ENCODE measurements around the gene MED12L.
"Not testable (repeated sequence)": the region's sequence is repeated elsewhere in the genome, so short reads cannot be mapped to it uniquely, and the experiment has no call there.

The MED12L gene

GRCh38 chr3:151155409-151156128 lies 70.1 kb downstream of the MED12L start:
- DNase-seq (ENCODE audit: low read depth, low spot score): no peak
- Histone ChIP-seq H3K27me3 (ENCODE audit: control insufficient read depth, insufficient read depth, low read length) (no peaks in the 10 kb centered on the region), H3K4me1 (ENCODE audit: control insufficient read depth, insufficient read depth, low read length) (no peaks in the 10 kb centered on the region), H3K27ac (ENCODE audit: low read length) (no peak overlapping the region), H3K4me3 (ENCODE audit: low read length) (no peak overlapping the region), H3K9me3 (ENCODE audit: control insufficient read depth, insufficient read depth, low read length) (no peaks in the 10 kb centered on the region), H3K36me3 (ENCODE audit: control insufficient read depth, insufficient read depth, low read length) (no peaks in the 10 kb centered on the region; the same call in 1 of the 2 replicates)
- no CpG with 5 or more reads among the region's 8 CpGs for WGBS (ENCODE audit: insufficient coverage, insufficient read length)

GRCh38 chr3:151156618-151157216 lies 71.3 kb downstream of the MED12L start:
- Histone ChIP-seq H3K27me3 (ENCODE audit: control insufficient read depth, insufficient read depth, low read length) (no peaks in the 10 kb centered on the region), H3K36me3 (ENCODE audit: control insufficient read depth, insufficient read depth, low read length) (no peaks in the 10 kb centered on the region; the same call in 1 of the 2 replicates), H3K4me3 (ENCODE audit: low read length) (no peak overlapping the region), H3K9me3 (ENCODE audit: control insufficient read depth, insufficient read depth, low read length) (no peaks in the 10 kb centered on the region), H3K4me1 (ENCODE audit: control insufficient read depth, insufficient read depth, low read length) (no peaks in the 10 kb centered on the region), H3K27ac (ENCODE audit: low read length) (no peak overlapping the region)
- WGBS (ENCODE audit: insufficient coverage, insufficient read length): 100% methylated on average over 1 of the region's 3 CpGs
- DNase-seq (ENCODE audit: low read depth, low spot score): peak; percentile 54

- H3K27ac ChIP-seq (ENCODE audit: low read length): no peak overlapping the region
- no peaks in the 10 kb centered on the region for H3K9me3 ChIP-seq (ENCODE audit: control insufficient read depth, insufficient read depth, low read length)
- no peaks in the 10 kb centered on the region for H3K4me1 ChIP-seq (ENCODE audit: control insufficient read depth, insufficient read depth, low read length)
- H3K4me3 ChIP-seq (ENCODE audit: low read length): no peak overlapping the region
- peaks cover 3% of the 10 kb centered on the region; the same call in 1 of the 2 replicates for H3K36me3 ChIP-seq (ENCODE audit: control insufficient read depth, insufficient read depth, low read length)
- WGBS (ENCODE audit: insufficient coverage, insufficient read length): no CpG with 5 or more reads among the region's 10 CpGs
- DNase-seq (ENCODE audit: low read depth, low spot score): no peak
- H3K27me3 ChIP-seq (ENCODE audit: control insufficient read depth, insufficient read depth, low read length): no peaks in the 10 kb centered on the region
Measured at GRCh38 chr3:151159806-151160205, 74.3 kb downstream of the MED12L start.

- WGBS (ENCODE audit: insufficient coverage, insufficient read length): no CpG with 5 or more reads among the region's 7 CpGs
Measured at GRCh38 chr3:151165226-151165625, 79.8 kb downstream of the MED12L start.

GRCh38 chr3:151166161-151166560 lies 80.7 kb downstream of the MED12L start:
- 100% methylated on average over 1 of the region's 3 CpGs for WGBS (ENCODE audit: insufficient coverage, insufficient read length)
- no peak overlapping the region for H3K4me3 ChIP-seq (ENCODE audit: low read length)
- no peaks in the 10 kb centered on the region for H3K27me3 ChIP-seq (ENCODE audit: control insufficient read depth, insufficient read depth, low read length)
- no peak overlapping the region for H3K27ac ChIP-seq (ENCODE audit: low read length)
- no peak for DNase-seq (ENCODE audit: low read depth, low spot score)
- H3K9me3 ChIP-seq (ENCODE audit: control insufficient read depth, insufficient read depth, low read length): no peaks in the 10 kb centered on the region
- H3K36me3 ChIP-seq (ENCODE audit: control insufficient read depth, insufficient read depth, low read length): peaks cover 3% of the 10 kb centered on the region; the same call in 1 of the 2 replicates
- peaks cover 1% of the 10 kb centered on the region; the same call in 1 of the 2 replicates for H3K4me1 ChIP-seq (ENCODE audit: control insufficient read depth, insufficient read depth, low read length)

More at GRCh38 chr3:151165226-151165625, 79.8 kb downstream of the MED12L start:
- peaks cover 3% of the 10 kb centered on the region; the same call in 1 of the 2 replicates for H3K36me3 ChIP-seq (ENCODE audit: control insufficient read depth, insufficient read depth, low read length)
- no peak overlapping the region for H3K27ac ChIP-seq (ENCODE audit: low read length)
- DNase-seq (ENCODE audit: low read depth, low spot score): no peak
- H3K4me3 ChIP-seq (ENCODE audit: low read length): no peak overlapping the region
- no peaks in the 10 kb centered on the region for H3K9me3 ChIP-seq (ENCODE audit: control insufficient read depth, insufficient read depth, low read length)
- peaks cover 1% of the 10 kb centered on the region; the same call in 1 of the 2 replicates for H3K4me1 ChIP-seq (ENCODE audit: control insufficient read depth, insufficient read depth, low read length)
- H3K27me3 ChIP-seq (ENCODE audit: control insufficient read depth, insufficient read depth, low read length): no peaks in the 10 kb centered on the region

- Histone ChIP-seq H3K4me1 (ENCODE audit: control insufficient read depth, insufficient read depth, low read length) (peaks cover 1% of the 10 kb centered on the region; the same call in 1 of the 2 replicates), H3K27me3 (ENCODE audit: control insufficient read depth, insufficient read depth, low read length) (no peaks in the 10 kb centered on the region), H3K27ac (ENCODE audit: low read length) (no peak overlapping the region), H3K4me3 (ENCODE audit: low read length) (no peak overlapping the region), H3K9me3 (ENCODE audit: control insufficient read depth, insufficient read depth, low read length) (no peaks in the 10 kb centered on the region), H3K36me3 (ENCODE audit: control insufficient read depth, insufficient read depth, low read length) (peaks cover 3% of the 10 kb centered on the region; the same call in 1 of the 2 replicates)
- DNase-seq (ENCODE audit: low read depth, low spot score): peak; percentile 45
- WGBS (ENCODE audit: insufficient coverage, insufficient read length): 100% methylated on average over 1 of the region's 7 CpGs
Measured at GRCh38 chr3:151168269-151169094, 83.0 kb downstream of the MED12L start.

GRCh38 chr3:151169262-151169947 lies 83.9 kb downstream of the MED12L start:
- Histone ChIP-seq H3K27me3 (ENCODE audit: control insufficient read depth, insufficient read depth, low read length) (no peaks in the 10 kb centered on the region), H3K9me3 (ENCODE audit: control insufficient read depth, insufficient read depth, low read length) (no peaks in the 10 kb centered on the region), H3K36me3 (ENCODE audit: control insufficient read depth, insufficient read depth, low read length) (no peaks in the 10 kb centered on the region), H3K4me1 (ENCODE audit: control insufficient read depth, insufficient read depth, low read length) (peaks cover 1% of the 10 kb centered on the region; the same call in 1 of the 2 replicates), H3K4me3 (ENCODE audit: low read length) (no peak overlapping the region), H3K27ac (ENCODE audit: low read length) (no peak overlapping the region)
- WGBS (ENCODE audit: insufficient coverage, insufficient read length): no CpG with 5 or more reads among the region's 9 CpGs
- no peak for DNase-seq (ENCODE audit: low read depth, low spot score)

- H3K4me1 ChIP-seq (ENCODE audit: control insufficient read depth, insufficient read depth, low read length); H3K36me3 ChIP-seq (ENCODE audit: control insufficient read depth, insufficient read depth, low read length); H3K4me3 ChIP-seq (ENCODE audit: low read length); H3K27ac ChIP-seq (ENCODE audit: low read length); H3K27me3 ChIP-seq (ENCODE audit: control insufficient read depth, insufficient read depth, low read length); DNase-seq (ENCODE audit: low read depth, low spot score); H3K9me3 ChIP-seq (ENCODE audit: control insufficient read depth, insufficient read depth, low read length): not testable (repeated sequence)
- no CpG with 5 or more reads among the region's 9 CpGs for WGBS (ENCODE audit: insufficient coverage, insufficient read length)
Measured at GRCh38 chr3:151169948-151170679, 84.7 kb downstream of the MED12L start.

- WGBS (ENCODE audit: insufficient coverage, insufficient read length): no CpG with 5 or more reads among the region's 5 CpGs
- H3K9me3 ChIP-seq (ENCODE audit: control insufficient read depth, insufficient read depth, low read length): no peaks in the 10 kb centered on the region
- no peak overlapping the region for H3K27ac ChIP-seq (ENCODE audit: low read length)
- no peaks in the 10 kb centered on the region for H3K36me3 ChIP-seq (ENCODE audit: control insufficient read depth, insufficient read depth, low read length)
- H3K4me3 ChIP-seq (ENCODE audit: low read length): no peak overlapping the region
- no peaks in the 10 kb centered on the region for H3K27me3 ChIP-seq (ENCODE audit: control insufficient read depth, insufficient read depth, low read length)
- no peak for DNase-seq (ENCODE audit: low read depth, low spot score)
- peaks cover 1% of the 10 kb centered on the region; the same call in 1 of the 2 replicates for H3K4me1 ChIP-seq (ENCODE audit: control insufficient read depth, insufficient read depth, low read length)
Measured at GRCh38 chr3:151171145-151171757, 85.8 kb downstream of the MED12L start.

Measured in iPS DF 6.9 (cell line).